ENCODE data around the gene FGGY.
A peak's percentile ranks its signal among the peaks of the same experiment; 100 is the strongest.
"Not testable (repeated sequence)": the region's sequence is repeated elsewhere in the genome, so short reads cannot be mapped to it uniquely, and the experiment has no call there.

Gene FGGY

DNA sequence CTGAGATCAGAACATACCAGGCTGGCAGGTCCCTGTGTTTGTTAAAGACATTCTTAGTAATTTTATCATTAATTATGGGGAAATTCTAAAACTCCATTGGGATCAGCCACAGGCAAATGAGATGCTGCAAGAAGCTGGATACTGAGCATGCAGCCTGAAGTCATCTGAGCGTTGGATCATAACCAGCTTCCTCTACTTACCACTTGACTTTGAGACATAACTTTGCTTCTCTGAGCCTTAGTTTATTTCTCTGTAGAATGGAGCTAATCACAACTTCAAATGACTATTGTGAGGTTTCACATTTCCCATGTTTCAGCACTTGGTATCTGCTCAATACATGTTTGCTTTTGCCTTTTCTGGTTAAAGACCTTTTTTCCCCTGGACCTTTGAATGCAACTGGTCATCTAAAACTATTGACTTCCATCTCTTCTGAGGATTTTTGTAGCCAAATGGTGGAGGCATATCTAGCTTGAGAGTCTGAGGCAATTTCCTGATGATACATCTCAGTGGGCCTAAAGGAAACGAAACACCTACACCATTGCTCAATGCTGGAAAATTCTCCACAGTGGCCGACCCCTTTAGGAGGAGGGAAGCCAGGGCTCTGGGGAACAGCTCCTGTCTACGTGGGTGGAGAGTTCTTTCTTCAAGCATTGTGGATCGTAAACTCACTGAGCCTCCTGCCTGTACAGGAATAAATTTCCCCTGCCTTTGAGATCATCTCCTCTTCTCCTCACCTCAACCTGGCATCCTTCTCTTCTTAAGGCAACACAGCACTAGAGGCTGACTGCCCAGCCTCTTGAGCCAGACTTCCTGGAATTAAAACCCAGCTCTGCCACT, 408.8 kb downstream of the FGGY start:
- CTCF ChIA-PET, result no interaction called here
- POLR2A ChIA-PET (ENCODE audit: low non-redundant PET), result no interaction called here

DNA sequence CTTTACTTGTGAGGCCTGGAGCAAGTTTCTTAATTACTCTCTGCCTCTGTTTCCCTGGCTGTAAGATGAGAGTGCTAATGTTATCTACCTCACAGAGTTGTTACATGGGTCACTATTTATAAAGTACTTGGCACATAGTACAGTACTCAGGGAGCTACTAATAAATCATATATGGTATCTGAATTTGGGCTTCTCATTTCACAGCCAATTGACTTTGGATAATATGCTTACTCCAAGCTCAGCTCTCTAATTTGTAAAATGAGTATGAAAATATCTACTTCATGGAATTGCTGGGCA, 409.4 kb downstream of the FGGY start:
- CTCF ChIA-PET, result no interaction called here
- H3K27ac ChIP-seq, result no peak overlapping the region
- POLR2A ChIA-PET (ENCODE audit: low non-redundant PET), result no interaction called here
- DNase-seq (ENCODE audit: low spot score), result no peak
- TF ChIP-seq, protein P1, sequence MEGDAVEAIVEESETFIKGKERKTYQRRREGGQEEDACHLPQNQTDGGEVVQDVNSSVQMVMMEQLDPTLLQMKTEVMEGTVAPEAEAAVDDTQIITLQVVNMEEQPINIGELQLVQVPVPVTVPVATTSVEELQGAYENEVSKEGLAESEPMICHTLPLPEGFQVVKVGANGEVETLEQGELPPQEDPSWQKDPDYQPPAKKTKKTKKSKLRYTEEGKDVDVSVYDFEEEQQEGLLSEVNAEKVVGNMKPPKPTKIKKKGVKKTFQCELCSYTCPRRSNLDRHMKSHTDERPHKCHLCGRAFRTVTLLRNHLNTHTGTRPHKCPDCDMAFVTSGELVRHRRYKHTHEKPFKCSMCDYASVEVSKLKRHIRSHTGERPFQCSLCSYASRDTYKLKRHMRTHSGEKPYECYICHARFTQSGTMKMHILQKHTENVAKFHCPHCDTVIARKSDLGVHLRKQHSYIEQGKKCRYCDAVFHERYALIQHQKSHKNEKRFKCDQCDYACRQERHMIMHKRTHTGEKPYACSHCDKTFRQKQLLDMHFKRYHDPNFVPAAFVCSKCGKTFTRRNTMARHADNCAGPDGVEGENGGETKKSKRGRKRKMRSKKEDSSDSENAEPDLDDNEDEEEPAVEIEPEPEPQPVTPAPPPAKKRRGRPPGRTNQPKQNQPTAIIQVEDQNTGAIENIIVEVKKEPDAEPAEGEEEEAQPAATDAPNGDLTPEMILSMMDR (conservative IDR thresholded peaks at IDR 0.05; ENCODE audit: low read depth), result no peak

More for the DNA sequence above, 408.8 kb downstream of the FGGY start:
- no peak overlapping the region for H3K27ac ChIP-seq
- TF ChIP-seq, protein P1 (conservative IDR thresholded peaks at IDR 0.05; ENCODE audit: low read depth), result no peak
- DNase-seq (ENCODE audit: low spot score), result no peak

DNA sequence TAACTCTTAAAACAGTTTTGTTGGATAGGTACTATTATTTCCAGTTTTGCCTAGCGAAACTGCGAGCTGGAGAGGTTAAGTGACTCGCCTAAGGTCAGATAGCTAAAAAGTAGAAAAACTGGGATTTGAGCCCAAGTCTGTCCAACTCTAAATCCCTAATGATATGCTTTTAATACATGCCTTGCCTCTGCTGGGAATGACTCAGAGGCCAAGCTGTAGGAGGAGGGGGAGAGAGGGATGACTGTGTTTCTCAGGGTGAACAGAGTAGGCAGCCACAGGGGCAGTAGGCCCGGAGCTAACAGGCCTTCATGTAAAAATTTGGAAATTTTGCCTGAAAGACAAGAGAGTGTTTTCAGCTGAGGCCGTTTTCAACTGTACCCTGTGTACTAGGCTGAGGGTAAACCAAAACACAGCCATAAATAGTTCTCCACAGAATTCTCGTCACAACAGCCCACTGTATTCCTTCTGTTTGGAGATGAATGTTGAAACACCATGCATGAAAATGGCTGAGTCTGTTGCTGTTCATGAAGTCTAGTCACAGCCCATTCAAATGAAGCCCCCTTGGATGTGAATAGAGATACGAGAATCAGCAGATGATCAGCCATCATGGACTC, 410.4 kb downstream of the FGGY start:
- TF ChIP-seq, protein P1 (conservative IDR thresholded peaks at IDR 0.05; ENCODE audit: low read depth), result no peak
- H3K27ac ChIP-seq, result peak overlapping the region; percentile 44; the same call in 1 of the 2 replicates
- ChIA-PET CTCF (interaction anchor here (0.5 kb wide), 1 partner anchor 24 kb away, joined by 4 read pairs; no protein-coding TSS in a partner anchor), POLR2A (ENCODE audit: low non-redundant PET) (no interaction called here)
- DNase-seq (ENCODE audit: low spot score), result peak; percentile 81

DNA sequence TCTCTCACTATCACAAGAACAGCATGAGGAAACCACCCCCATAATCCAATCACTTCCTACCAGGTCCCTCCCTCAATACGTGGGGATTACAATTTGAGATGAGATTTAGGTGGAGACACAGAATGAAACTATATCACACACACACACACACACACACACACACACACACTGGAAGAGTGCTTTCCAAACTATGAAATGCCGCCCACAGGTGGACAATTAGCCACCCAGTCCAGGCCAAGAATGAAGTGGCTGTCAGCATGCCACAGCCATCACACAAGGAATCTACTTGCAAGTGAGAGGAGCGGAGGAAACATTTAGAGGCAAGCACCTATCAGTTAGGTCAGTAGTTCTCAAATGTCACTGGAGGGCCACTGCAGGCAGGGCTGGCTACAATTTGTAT, 412.4 kb downstream of the FGGY start:
- DNase-seq (ENCODE audit: low spot score), result no peak
- ChIA-PET POLR2A (ENCODE audit: low non-redundant PET) (no interaction called here), CTCF (no interaction called here)
- H3K27ac ChIP-seq, result no peak overlapping the region
- TF ChIP-seq, protein P1 (conservative IDR thresholded peaks at IDR 0.05; ENCODE audit: low read depth), result no peak

DNA sequence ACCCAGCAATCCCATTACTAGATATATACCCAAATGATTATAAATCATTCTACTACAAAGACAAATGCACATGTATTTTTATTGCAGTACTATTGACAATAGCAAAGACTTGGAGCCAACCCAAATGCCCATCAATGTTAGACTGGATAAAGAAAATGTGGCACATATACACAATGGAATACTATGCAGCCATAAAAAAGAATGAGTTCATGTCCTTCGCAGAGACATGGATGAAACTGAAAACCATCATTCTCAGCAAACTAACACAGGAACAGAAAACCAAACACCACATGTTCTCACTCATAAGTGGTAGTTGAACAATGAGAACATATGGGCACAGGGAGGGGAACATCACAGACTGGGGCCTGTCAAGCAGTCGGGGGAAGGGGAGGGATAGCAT, 414.0 kb downstream of the FGGY start:
- H3K27ac ChIP-seq; DNase-seq (ENCODE audit: low spot score); CTCF ChIA-PET; POLR2A ChIA-PET (ENCODE audit: low non-redundant PET): not testable (repeated sequence)

DNA sequence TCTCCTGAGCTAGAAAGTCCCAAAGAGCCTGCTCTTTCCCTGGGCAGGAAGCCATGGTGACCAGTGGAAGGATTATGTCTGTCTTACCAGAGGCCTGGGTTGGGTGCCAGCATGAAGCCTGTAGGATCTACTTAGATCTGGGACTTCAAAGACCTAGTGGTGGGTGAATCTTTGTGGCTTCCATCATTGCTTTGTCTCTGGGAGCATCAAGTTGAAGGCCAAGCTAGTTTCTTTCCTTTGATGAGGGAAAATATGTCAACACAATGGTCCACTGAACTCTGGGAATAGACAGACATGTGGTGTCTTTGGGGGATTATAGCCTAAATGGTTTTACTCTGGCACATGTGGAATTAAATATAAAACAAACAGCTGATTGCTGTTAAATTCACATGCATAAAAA, 417.3 kb downstream of the FGGY start:
- TF ChIP-seq, protein P1 (conservative IDR thresholded peaks at IDR 0.05; ENCODE audit: low read depth), result no peak
- CTCF ChIA-PET, result interaction anchor here (0.9 kb wide), 1 partner anchor 46 kb away, joined by 3 read pairs; no protein-coding TSS in a partner anchor
- no peak for DNase-seq (ENCODE audit: low spot score)
- POLR2A ChIA-PET (ENCODE audit: low non-redundant PET), result no interaction called here
- H3K27ac ChIP-seq, result no peak overlapping the region

DNA sequence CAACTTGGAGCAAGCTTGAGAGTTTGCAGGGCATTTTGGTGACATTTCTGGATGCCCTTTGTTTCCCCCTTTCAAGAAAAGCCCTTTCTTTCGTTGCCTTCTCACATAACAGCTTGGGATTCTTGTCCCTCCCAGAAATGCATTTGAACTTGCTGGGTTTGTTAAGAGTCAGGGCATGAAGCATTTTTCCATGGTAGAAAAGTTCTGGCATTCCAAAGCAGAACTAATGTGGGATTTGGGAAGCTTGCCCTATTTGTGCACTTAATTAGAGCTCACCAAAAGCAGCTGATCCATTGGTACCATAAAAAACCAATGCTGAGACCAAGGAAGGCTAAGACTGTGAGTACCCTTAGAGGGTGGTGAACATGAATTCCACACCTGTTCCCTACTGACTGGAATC, 418.1 kb downstream of the FGGY start:
- CTCF ChIA-PET, result no interaction called here
- TF ChIP-seq, protein P1 (conservative IDR thresholded peaks at IDR 0.05; ENCODE audit: low read depth), result no peak
- no peak for DNase-seq (ENCODE audit: low spot score)
- POLR2A ChIA-PET (ENCODE audit: low non-redundant PET), result no interaction called here
- no peak overlapping the region for H3K27ac ChIP-seq
